B cell (primary cell): ENCODE results near the gene ARHGAP35. TPM values are rescaled to one million over a fixed set of nuclear protein-coding genes. Genes with fewer than 3 reads are reported as not detected.

Source experiments
- ATAC-seq: fragments of 200-7000 bp; cut with Tn5 transposase; one replicate; pipeline ENCODE4 v1.10.0; 2021; ENCODE audit warnings: low read depth, mild to moderate bottlenecking, moderate number of reproducible peaks, moderate library complexity
- CTCF ChIA-PET: fragments of 350-600 bp; sonication (Branson Sonifier 250); formaldehyde crosslinking; loops from one replicate; lab custom pipeline; 2021; ENCODE audit warnings: antibody characterized with exemption, inconsistent platforms; lab: Charles Lee
- POLR2A ChIA-PET: fragments of 350-600 bp; sonication (Branson Sonifier 250); formaldehyde crosslinking; loops from one replicate; lab custom pipeline; 2021; ENCODE audit warnings: antibody characterized with exemption; lab: Charles Lee
- DNase-seq: peaks from one replicate; pipeline ENCODE4 v3.0.0; 2013
- H2AFZ ChIP-seq: 2 replicates; pipeline ENCODE4 v1.6.1; 2012; ENCODE audit warnings: mild to moderate bottlenecking, low read depth, low read length; ENCODE audit not compliant: insufficient read depth, poor library complexity, severe bottlenecking
- H3K27ac ChIP-seq, 2 donors: 1 replicate in 1 of 2; 2 replicates in 1 of 2; pipeline ENCODE4 v1.5.1; 2012 to 2013; ENCODE audit warnings: low read length in 2 of 2, mild to moderate bottlenecking in 2 of 2, moderate library complexity in 1 of 2
- H3K27me3 ChIP-seq, 4 experiments: fragments of 200-600 bp in 1 of 4; sonication (generic) in 1 of 4; replicated peaks in 1 of 4; 1 replicate in 2 of 4; 2 replicates in 2 of 4; pipeline versions ENCODE4 v1.6.1 to v1.7.0; 2013 to 2016; ENCODE audit warnings: low read length in 3 of 4, mild to moderate bottlenecking in 2 of 4, mixed read lengths in 1 of 4, moderate library complexity in 1 of 4; ENCODE audit not compliant: insufficient read depth in 4 of 4, control insufficient read depth in 3 of 4; ENCODE audit errors: control extremely low read depth in 1 of 4
- H3K36me3 ChIP-seq, 2 experiments: replicated peaks in 1 of 2; 1 replicate in 1 of 2; 2 replicates in 1 of 2; pipeline versions ENCODE4 v1.6.1 to v1.7.1; 2013; ENCODE audit warnings: low read length in 1 of 2; ENCODE audit not compliant: insufficient read depth in 2 of 2, control insufficient read depth in 1 of 2; ENCODE audit errors: control extremely low read depth in 1 of 2, extremely low read depth in 1 of 2
- H3K4me1 ChIP-seq, 2 donors: fragments of 200-600 bp in 1 of 2; sonication (generic) in 1 of 2; 1 replicate in 1 of 2; 2 replicates in 1 of 2; pipeline versions ENCODE4 v1.5.1 to v1.6.1; 2013 to 2017; ENCODE audit warnings: low read length in 2 of 2; ENCODE audit not compliant: control insufficient read depth in 2 of 2, insufficient read depth in 2 of 2
- H3K4me2 ChIP-seq: replicated peaks from 2 replicates; pipeline ENCODE3; 2012; ENCODE audit warnings: mild to moderate bottlenecking, low read depth, low read length; ENCODE audit not compliant: poor library complexity, severe bottlenecking
- H3K4me3 ChIP-seq, 5 experiments: fragments of 200-600 bp in 1 of 5; sonication (generic) in 1 of 5; 1 replicate in 3 of 5; 2 replicates in 2 of 5; pipeline versions ENCODE4 v1.5.1 to v1.7.0; 2011 to 2016; ENCODE audit warnings: low read length in 4 of 5, mild to moderate bottlenecking in 4 of 5, low read depth in 2 of 5, control low read depth in 1 of 5, moderate library complexity in 1 of 5; ENCODE audit not compliant: insufficient read depth in 1 of 5; ENCODE audit errors: control extremely low read depth in 1 of 5, extremely low read depth in 1 of 5
- H3K79me2 ChIP-seq: fragments of 200-600 bp; sonication (generic); one replicate; pipeline ENCODE4 v1.6.0; 2016; ENCODE audit warnings: low read length; ENCODE audit not compliant: control insufficient read depth, insufficient read depth
- H3K9ac ChIP-seq: fragments of 200-600 bp; sonication (generic); 2 replicates; pipeline ENCODE4 v1.6.1; 2017; ENCODE audit warnings: mild to moderate bottlenecking, low read length, moderate library complexity
- H3K9me3 ChIP-seq, 3 donors: one replicate each; pipeline versions ENCODE4 v1.6.1 to v1.7.1; 2013; ENCODE audit warnings: low read length in 2 of 3; ENCODE audit not compliant: control insufficient read depth in 2 of 3, insufficient read depth in 1 of 3; ENCODE audit errors: control extremely low read depth in 1 of 3
- H4K20me1 ChIP-seq: 2 replicates; pipeline ENCODE4 v1.6.0; 2012; ENCODE audit warnings: mild to moderate bottlenecking, low read length; ENCODE audit not compliant: insufficient read depth, control insufficient read depth, poor library complexity, severe bottlenecking
- H3K27ac Mint-ChIP-seq: one replicate; pipeline ENCODE4 v1.8.0; 2021; ENCODE audit warnings: mixed read lengths
- H3K27me3 Mint-ChIP-seq: one replicate; pipeline ENCODE4 v1.8.0; 2021; ENCODE audit warnings: mixed read lengths
- H3K4me1 Mint-ChIP-seq: one replicate; pipeline ENCODE4 v1.8.0; 2021; ENCODE audit warnings: mixed read lengths
- H3K4me3 Mint-ChIP-seq: one replicate; pipeline ENCODE4 v1.8.0; 2021; ENCODE audit warnings: mixed read lengths
- H3K9me3 Mint-ChIP-seq: one replicate; pipeline ENCODE4 v1.8.0; 2022; ENCODE audit warnings: mixed read lengths; ENCODE audit not compliant: insufficient read depth
- CTCF ChIP-seq: fragments of 200-600 bp; IDR thresholded peaks from one replicate; pipeline ENCODE4 v1.8.0; 2022; ENCODE audit warnings: antibody characterized with exemption, mild to moderate bottlenecking
- EZH2 ChIP-seq: IDR thresholded peaks from 2 replicates; pipeline ENCODE4 v1.6.1; 2012; ENCODE audit warnings: borderline replicate concordance, low read depth, mild to moderate bottlenecking, moderate library complexity, low read length; ENCODE audit not compliant: insufficient read depth, poor library complexity, severe bottlenecking
- WGBS: methylation state at CpG from one replicate; pipeline ENCODE4 v1.1.5; 2013; ENCODE audit warnings: missing lambda C conversion rate; ENCODE audit not compliant: insufficient coverage; 5-methylcytosine and 5-hydroxymethylcytosine counted together
- intact Hi-C: fragments of 100-400 bp; cut with micrococcal nuclease; formaldehyde crosslinking; loops from one replicate; pipeline ENCODE4 v1.10.0; 2022
- polyA plus RNA-seq: library from polyadenylated mRNA; depleted of rRNA; stranded (reverse); fragments of >200 nt; gene quantifications from 2 replicates; pipeline ENCODE4 v1.2.3, GENCODE V29; 2012
- total RNA-seq, 2 donors: library from RNA; stranded (reverse); fragments of 120-200 nt in 1 of 2; gene quantifications; 1 replicate in 1 of 2; 2 replicates in 1 of 2; pipeline versions ENCODE4 v1.2.3 to v1.2.4, GENCODE V29; 2013 to 2022

The ARHGAP35 gene
- total and polyA plus RNA-seq, 2 donors (not counting 1 experiment from before 2014, with no cell fraction given): 9.6 to 31.3 TPM

- TF ChIP-seq EZH2 (no peak), CTCF (no peak)
- Histone ChIP-seq H3K27me3 (no peaks in the 10 kb centered on the region), H3K4me1 (peaks cover 4 to 9% of the 10 kb centered on the region in 2 donors), H3K36me3 (no peaks in the 10 kb centered on the region), H4K20me1 (peaks cover 63% of the 10 kb centered on the region), H3K9ac (no peak overlapping the region), H3K9me3 (no peaks in the 10 kb centered on the region), H2AFZ (no peak overlapping the region), H3K79me2 (peaks cover 91% of the 10 kb centered on the region), H3K4me2 (no peak overlapping the region), H3K27ac (no peak overlapping the region), H3K4me3 (no peak overlapping the region)
- Mint-ChIP-seq H3K27ac (no peak overlapping the region), H3K4me3 (no peak overlapping the region), H3K4me1 (peaks cover 42% of the 10 kb centered on the region), H3K27me3 (no peaks in the 10 kb centered on the region), H3K9me3 (no peaks in the 10 kb centered on the region)
- ChIA-PET POLR2A (no interaction called here), CTCF (interaction anchor here (1.7 kb wide), 1 partner anchor 105 kb away, joined by 4 read pairs; no protein-coding TSS in a partner anchor)
- intact Hi-C loops: no loop called here
- DNase-seq: no peak
- no CpG with 5 or more reads among the region's 4 CpGs for WGBS
- no peak for ATAC-seq
Measured at GRCh38 chr19:46907880-46908279, 47.1 kb downstream of the ARHGAP35 start.

- H3K9me3 Mint-ChIP-seq: no peaks in the 10 kb centered on the region
- H3K27ac Mint-ChIP-seq: no peak overlapping the region
- no peak overlapping the region for H3K4me2 ChIP-seq
- no peak overlapping the region for H3K4me3 Mint-ChIP-seq
- no peak for ATAC-seq
- H3K4me1 Mint-ChIP-seq: peaks cover 40% of the 10 kb centered on the region
- no peak overlapping the region for H2AFZ ChIP-seq
- no peak overlapping the region for H3K27ac ChIP-seq
- ChIA-PET POLR2A (no interaction called here), CTCF (interaction anchor here (1.7 kb wide), 1 partner anchor 104 kb away, joined by 4 read pairs; no protein-coding TSS in a partner anchor)
- H3K79me2 ChIP-seq: peaks cover 90% of the 10 kb centered on the region
- WGBS: no CpG with 5 or more reads among the region's 4 CpGs
- no peak overlapping the region for H3K4me3 ChIP-seq
- peaks cover 61% of the 10 kb centered on the region for H4K20me1 ChIP-seq
- intact Hi-C loops: no loop called here
- H3K36me3 ChIP-seq: no peaks in the 10 kb centered on the region
- TF ChIP-seq EZH2 (no peak), CTCF (no peak)
- H3K27me3 Mint-ChIP-seq: no peaks in the 10 kb centered on the region
- peaks cover 4 to 14% of the 10 kb centered on the region in 2 donors for H3K4me1 ChIP-seq
- H3K9me3 ChIP-seq: no peaks in the 10 kb centered on the region
- no peaks in the 10 kb centered on the region for H3K27me3 ChIP-seq
- H3K9ac ChIP-seq: no peak overlapping the region
- no peak for DNase-seq
Measured at GRCh38 chr19:46909356-46909755, 48.6 kb downstream of the ARHGAP35 start.

Other genes with a start within 250 kb of the ARHGAP35 start
- gene PTGIR, start 235.9 kb upstream of the ARHGAP35 start, total RNA-seq: 1.9 and 2.5 TPM in 2 replicates
- 2.1 and 5.3 TPM in 2 replicates for gene PTGIR, start 235.9 kb upstream of the ARHGAP35 start, polyA plus RNA-seq
- gene GNG8, start 224.8 kb upstream of the ARHGAP35 start, total RNA-seq: 6.7 and 12.0 TPM in 2 replicates
- not detected in 2 replicates for gene GNG8, start 224.8 kb upstream of the ARHGAP35 start, polyA plus RNA-seq
- gene DACT3, start 199.8 kb upstream of the ARHGAP35 start, total RNA-seq: 0.15 and 0.34 TPM in 2 replicates
- 0.03 and 0.39 TPM in 2 replicates for gene DACT3, start 199.8 kb upstream of the ARHGAP35 start, polyA plus RNA-seq
- 185 and 192 TPM in 2 replicates for gene PRKD2, start 143.9 kb upstream of the ARHGAP35 start, total RNA-seq
- gene PRKD2, start 143.9 kb upstream of the ARHGAP35 start, polyA plus RNA-seq: 208 and 271 TPM in 2 replicates
- gene FKRP, start 114.9 kb upstream of the ARHGAP35 start, total RNA-seq: 35.7 and 38.8 TPM in 2 replicates
- gene FKRP, start 114.9 kb upstream of the ARHGAP35 start, polyA plus RNA-seq: 30.2 and 46.3 TPM in 2 replicates
- gene STRN4, start 114.5 kb upstream of the ARHGAP35 start, total RNA-seq: 102 and 112 TPM in 2 replicates
- gene STRN4, start 114.5 kb upstream of the ARHGAP35 start, polyA plus RNA-seq: 111 and 127 TPM in 2 replicates
- 35.2 and 37.3 TPM in 2 replicates for gene SLC1A5, start 72.4 kb upstream of the ARHGAP35 start, total RNA-seq
- gene SLC1A5, start 72.4 kb upstream of the ARHGAP35 start, polyA plus RNA-seq: 13.2 and 19.0 TPM in 2 replicates
- 47.2 and 49.3 TPM in 2 replicates for gene AP2S1, start 10.2 kb upstream of the ARHGAP35 start, total RNA-seq
- 22.3 and 51.3 TPM in 2 replicates for gene AP2S1, start 10.2 kb upstream of the ARHGAP35 start, polyA plus RNA-seq
- 1.1 TPM in 2 replicates for gene NPAS1, start 158.8 kb downstream of the ARHGAP35 start, total RNA-seq
- gene NPAS1, start 158.8 kb downstream of the ARHGAP35 start, polyA plus RNA-seq: 0.43 and 1.7 TPM in 2 replicates
- 24.4 and 24.9 TPM in 2 replicates for gene TMEM160, start 187.6 kb downstream of the ARHGAP35 start, total RNA-seq
- gene TMEM160, start 187.6 kb downstream of the ARHGAP35 start, polyA plus RNA-seq: 30.8 and 45.2 TPM in 2 replicates